HG02642 (cell line): Measurements from ENCODE around the gene WEE2.
"Not testable (repeated sequence)": the region's sequence is repeated elsewhere in the genome, so short reads cannot be mapped to it uniquely, and the experiment has no call there.

Experiments
- ATAC-seq: cut with Tn5 transposase; IDR thresholded peaks from one replicate; pipeline ENCODE4 v1.9.1; 2021; ENCODE audit warnings: mild to moderate bottlenecking; ENCODE audit not compliant: unreplicated experiment, poor library complexity

The WEE2 gene

DNA sequence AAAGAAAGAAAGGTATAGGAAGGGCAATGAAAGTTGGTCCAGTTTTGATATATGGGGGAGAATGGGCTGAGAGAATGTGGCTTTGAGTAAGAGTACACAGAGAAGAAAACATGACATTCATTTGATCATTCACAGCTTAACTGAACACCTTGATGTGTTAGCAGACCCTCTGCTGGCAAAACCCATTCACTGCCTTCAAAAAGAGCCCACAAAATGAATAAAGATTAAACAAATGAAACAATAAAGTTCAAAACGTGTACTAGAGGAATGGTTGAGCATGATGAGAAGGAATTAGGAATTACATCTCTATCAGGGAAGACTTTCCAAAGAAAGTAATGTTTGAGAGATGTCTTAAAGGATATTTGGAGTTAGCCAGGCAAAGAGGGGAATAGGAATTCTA lies 2.1 kb downstream of the WEE2 start:
- no peak for ATAC-seq

DNA sequence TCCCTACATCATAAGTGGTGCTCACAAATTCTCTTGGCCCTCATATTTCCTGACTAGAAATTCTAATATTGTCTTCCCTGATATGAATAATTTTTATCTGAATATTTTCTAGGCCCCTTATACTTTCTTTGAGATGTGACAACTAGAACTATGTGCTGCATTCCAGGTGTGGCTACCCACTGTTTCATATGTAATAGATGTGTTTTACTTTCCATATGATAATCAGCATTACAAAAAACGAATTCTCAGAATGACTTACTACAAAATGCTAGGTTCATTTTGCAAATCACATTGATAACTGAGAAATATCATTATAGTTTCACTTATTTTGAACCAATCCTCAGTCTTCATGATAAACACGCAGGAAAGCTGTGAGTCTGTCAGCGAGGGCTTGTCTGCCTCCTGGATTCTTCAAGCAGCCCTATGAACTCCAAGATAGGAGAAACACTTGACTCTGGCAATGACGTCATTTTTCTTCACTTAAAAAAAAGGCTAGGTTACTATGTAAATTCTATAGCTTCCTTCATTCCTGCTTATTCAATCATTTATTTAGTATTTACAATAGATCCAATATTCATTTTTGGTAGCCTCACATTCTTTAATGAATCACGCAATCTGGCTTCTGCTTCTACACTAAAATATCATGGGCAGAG lies 4.6 kb downstream of the WEE2 start:
- no peak for ATAC-seq

DNA sequence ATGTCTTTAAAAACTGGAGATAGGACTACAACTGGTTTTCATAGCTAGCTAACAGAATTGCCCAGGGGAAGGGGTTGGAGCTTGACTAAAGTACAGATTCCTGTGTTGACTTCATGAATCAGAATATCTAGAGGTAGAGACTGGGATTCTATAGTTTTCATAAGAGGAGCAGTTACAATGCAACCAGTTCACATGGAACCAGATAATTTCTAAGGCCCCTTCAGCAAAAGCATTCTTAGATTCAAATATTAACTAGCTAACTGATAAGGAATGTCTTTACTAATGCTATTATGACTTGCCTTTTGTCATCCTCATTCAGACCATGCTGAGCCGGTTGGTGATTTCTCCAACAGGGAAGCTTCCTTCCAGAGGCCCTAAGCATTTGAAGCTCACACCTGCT lies 5.7 kb downstream of the WEE2 start:
- ATAC-seq = no peak

DNA sequence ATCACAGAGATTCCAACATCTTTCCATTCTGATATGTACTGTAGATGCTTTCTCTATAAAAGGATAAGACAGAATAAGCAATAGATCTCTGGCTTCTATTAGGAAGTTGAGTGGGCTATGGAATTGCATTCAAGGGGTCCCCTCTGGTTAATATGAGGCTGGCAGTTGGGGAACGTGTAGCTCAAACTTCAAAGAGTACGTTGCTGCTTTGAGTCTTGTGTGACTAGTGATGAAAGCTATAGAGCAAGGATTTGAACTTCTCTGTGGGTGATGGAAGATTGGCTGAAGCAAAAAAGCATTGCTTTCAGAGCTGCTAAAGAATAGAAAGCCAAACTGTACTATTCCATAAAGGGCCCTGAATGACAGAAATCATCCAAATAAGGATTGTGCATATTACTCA lies 6.4 kb downstream of the WEE2 start:
- no peak for ATAC-seq

DNA sequence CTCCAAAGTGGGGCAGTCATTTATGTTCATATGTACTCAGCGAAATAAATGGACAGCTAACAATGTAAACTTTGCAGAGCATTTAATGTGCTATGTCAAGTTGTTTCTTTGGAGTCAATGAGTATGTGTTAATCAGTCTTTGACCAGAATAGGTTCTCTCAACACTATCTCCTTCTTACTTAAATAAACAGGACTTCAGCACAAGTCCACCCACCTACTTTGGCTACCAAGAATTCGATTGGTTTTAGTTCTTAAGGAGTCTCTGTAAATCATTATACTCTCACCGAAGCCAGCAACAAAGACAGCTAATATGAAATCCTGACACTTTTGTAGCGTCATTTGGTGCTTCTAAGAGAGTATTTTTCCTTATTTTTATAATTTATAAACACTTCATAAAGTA lies 6.9 kb downstream of the WEE2 start:
- no peak for ATAC-seq

DNA sequence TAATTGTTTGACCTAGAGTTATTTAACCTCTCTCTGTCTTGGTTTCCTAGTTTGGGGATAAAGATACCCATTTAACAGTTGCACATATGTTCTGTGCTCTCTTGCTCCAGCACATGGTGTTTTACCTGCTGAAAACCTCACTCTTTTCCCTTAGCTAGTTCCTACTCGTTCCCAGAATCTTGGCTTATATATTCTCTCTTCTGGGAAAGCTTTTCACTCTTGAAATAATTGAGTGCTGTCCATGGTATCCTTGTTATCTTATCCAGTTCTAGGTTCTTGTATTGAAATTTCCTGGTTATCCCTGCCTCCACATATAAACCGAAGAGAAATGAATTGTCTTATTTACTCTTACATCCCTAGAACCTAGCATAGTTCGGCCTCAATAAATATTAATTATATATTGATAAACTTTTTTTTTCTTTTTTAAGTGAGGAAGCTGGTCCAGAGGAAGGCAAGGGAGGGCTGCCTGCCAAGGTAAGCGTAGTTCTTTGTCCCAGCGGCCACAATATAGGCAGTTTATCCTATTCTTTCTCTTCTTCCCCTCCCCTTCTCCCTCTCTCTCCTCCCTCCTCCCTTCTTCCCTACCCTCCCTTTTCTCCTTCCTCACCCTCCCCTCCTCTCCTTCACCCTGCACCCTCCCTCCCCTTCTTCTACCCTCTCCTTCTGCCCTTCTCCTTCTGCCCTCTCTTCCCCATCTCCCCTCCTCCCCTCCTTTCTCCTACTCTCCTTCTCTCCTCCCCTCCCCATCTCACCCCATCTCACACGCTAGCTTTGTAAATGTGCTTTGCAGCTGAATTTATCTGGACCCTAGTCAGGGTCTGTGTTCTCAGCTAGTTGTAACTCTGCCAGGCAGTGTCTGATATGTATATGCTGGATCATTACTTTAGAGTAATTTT lies 7.9 kb downstream of the WEE2 start:
- no peak for ATAC-seq

DNA sequence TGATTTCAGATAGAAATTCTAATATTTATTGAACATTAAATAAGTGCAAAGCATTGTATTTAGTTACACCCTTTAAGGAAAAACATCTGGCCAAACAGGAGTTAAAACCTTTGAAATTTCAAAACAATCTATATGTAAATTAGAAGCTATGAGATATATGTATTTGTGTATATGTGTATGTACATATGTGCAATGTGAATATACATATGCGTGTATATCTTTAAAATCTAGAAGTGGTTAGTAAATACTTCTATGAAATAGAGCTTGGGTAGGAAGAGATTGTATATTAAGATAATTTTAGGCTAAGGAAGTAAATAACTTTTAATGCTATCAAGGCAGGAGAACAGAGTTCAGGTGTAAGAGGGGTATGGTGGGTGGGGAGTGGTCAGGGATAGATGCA lies 9.3 kb downstream of the WEE2 start:
- no peak for ATAC-seq

DNA sequence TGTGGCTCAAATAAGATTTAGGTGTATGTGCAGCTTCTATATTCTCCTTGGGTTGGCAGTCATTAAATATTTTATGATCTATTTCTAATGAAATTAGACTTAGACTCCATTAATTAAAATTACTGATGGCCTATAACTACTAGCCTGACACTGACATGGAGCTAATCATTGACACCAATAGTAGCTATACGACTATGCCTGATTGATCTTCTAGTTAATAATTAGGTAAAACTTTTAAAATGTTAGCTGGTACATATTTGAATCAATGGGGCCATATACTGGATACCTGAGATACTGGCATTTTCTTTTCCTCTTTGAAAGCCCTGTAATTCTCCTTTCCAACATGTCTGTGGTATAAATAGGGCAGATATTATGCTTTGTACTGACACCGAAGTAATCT lies 14.4 kb downstream of the WEE2 start:
- no peak for ATAC-seq

DNA sequence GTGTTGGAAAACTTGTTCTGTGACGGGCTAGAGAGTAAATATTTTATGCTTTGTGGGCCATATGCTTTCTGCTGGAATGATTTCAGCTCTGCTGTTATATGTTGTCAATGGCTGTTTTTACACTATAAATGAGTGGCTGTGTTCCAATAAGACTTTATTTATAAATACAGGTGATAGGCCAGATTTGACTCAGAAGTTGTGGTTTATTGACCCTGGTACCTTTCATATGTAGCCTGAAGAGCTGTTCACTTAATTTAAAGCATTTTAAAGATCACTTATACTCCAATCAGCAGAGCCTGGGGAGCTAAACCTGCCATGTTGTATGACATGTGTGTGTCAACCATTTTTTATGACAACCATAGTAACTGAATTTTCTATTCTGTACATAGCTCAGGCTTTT lies 20.9 kb downstream of the WEE2 start:
- no peak for ATAC-seq

DNA sequence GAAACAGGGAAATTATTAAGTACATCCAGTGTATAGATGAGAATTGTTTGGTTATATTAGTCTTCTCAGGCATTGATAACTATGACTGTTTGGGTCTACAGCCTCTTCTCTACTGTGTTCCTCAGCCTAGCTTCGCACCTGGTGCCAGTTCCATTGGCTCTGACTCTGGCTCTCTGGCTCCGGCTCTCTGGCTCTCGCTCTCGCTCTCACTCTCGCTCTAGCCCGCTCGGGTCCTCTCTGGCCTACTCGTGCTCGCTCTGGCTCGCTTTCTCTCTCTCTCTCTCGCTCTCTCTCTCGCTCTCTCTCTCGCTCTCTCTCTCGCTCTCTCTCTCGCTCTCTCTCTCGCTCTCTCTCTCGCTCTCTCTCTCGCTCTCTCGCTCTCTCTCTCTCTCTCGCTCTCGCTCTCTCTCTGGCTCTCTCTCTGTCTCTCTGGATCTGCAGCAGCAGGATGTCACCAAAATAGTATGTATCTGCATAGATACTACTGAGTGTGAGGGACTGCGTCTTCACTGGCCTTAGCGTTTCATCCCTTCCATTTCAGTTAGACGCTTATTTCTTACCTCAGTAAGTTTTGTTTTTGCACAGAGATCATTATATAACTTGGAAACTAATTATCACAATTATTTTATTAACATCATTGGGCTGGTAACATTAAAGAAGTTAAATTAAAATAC lies 23.5 kb downstream of the WEE2 start:
- ATAC-seq = no peak

DNA sequence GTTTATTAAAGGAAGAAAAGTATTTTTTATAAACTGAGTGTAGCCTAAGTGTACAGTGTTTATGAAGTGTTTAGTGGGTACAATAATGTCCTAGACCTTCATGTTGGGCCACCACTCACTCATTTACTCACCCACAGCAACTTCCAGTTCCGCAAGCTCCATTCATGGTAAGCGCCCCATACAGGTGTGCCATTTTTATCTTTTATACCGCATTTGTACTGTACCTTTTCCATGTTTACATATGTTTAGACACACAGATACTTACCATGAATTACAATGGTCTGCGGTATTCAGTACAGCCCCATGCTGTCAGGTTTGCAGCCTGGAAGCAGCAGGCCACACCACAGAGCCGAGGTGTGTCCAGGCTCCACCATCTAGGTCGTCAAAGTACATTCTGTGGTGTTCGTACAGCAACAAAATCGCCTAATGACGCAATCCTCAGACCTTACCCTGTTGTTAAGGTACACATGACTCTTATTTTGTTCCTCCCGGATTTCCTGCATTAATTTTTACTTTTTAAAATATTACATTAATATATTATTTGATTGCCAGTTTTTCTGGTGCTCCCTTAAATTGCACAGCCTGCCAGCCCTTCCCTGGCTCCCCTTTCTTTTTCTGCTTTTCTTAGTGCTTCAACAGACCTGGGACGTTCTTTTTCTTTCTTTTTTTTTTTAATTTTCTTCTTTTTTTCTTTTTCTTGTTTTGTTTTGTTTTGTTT lies 29.1 kb downstream of the WEE2 start:
- no peak for ATAC-seq

DNA sequence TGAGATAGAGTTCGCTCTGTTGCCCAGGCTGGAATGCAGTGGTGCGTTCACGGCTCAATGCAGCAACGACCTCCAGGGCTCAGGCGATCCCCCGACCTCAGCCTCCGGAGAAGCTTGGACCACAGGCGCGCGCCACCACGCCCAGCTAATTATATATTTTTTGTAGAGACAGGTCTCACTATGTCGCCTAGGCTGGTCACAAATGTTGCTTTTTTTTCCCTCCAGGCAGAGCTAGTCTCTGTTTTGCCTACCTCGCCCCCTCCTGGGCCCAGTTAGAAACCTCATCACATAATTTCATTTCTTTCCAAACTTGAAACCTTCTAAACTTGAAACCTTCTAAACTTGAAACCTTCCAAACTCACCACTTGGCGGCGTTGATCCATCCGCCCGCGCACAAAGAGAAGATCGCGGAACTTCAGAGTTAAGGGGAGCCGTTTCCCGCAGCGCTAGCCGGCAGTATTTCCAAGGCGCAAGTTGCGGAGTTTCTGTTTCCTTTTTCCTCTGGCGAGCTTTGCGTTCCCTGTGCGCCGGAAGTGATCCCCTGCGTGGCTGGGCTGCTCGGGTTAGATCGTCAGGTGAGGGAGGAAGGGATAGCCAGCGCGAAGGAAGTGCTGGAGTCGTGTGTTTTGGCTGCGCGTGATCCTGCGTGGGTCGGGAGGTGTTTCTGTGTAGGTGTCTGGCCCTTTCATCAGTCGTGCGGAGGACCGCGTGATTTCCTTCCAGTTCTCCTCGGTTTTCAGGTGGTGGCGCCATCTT lies 29.9 kb downstream of the WEE2 start, which contains the start of gene SSBP1:
Gene SSBP1 (plus strand): TSS at position 523 of the 756 bp plus-strand sequence. CDS start 809 bp downstream, outside the sequence.
- ATAC-seq = peak; percentile 94

DNA sequence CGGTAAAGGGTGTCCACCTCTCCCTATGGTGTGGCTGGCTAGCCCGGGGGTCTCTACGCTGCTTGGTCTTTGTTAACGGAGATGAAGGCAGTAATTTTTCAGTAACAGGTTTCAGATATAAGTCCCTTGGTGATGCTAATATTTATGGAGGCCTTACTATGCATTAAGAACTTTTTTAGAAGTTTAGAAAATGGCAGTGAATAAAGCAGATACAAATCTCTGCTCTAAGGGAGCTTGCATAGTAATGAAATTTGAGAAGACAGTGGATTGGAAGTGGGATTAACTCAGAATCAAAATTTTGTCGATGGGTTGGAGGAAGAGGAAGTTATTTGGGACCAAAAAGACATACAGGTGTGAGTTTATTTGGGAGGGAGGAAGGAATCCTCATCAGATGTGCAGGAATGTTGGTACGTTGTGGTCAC lies 30.4 kb downstream of the WEE2 start:
- no peak for ATAC-seq

DNA sequence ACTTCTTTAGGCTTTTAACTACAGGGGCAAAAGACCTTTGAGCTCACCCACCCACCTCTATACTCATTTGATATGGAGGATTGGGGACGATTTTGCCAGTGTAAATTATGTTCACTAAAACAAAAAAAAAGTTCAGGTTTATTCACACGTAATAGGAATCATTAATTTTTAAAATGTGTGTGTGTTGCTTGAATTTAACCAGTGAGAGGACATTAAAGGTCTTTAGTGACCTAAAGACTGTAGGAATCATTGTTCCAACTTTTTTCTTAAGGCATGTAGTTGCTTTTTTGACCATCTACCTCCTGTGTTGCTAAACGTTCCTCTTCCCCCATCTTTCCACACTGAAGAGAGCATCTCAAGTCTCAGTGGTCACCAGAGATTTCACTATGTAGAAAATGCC lies 31.1 kb downstream of the WEE2 start:
- ATAC-seq = no peak

DNA sequence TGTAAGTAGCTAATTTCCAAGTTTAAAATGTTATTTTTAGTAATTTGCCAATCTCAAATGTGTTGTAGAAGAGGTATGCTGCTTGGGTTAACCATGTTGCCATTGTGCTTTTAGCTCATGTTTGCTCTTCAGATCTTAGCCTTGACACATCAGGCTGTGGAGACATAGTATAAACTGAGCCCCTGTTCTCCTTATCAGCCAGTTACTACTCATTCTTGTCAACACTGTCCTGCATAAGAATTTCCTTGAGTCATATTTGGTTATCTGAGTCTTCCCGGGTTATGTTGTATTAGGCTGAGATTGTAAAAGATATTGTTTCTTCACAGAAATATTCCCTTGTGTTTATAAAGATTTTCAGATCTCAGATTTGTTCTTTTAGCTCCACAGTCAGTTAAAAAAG lies 34.1 kb downstream of the WEE2 start:
- ATAC-seq = no peak

DNA sequence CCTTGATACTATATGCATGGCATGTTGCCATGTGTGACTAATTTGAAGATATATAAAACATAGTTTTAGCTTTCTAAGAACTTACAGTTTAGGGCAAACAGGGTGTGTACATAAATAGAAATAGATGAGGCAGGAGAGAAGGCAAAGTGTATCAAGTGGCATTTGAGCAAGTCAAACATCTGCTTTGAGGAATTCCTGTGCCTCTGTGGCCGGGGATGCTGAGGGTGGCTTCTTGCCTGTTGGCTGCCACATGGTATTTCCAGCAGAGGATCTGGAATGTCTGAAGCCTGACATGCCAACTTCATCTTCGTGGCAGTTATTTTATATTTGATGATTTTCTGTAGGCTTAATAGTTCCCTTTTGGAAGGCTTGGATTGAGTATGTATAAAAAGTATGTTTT lies 36.0 kb downstream of the WEE2 start:
- ATAC-seq = no peak

DNA sequence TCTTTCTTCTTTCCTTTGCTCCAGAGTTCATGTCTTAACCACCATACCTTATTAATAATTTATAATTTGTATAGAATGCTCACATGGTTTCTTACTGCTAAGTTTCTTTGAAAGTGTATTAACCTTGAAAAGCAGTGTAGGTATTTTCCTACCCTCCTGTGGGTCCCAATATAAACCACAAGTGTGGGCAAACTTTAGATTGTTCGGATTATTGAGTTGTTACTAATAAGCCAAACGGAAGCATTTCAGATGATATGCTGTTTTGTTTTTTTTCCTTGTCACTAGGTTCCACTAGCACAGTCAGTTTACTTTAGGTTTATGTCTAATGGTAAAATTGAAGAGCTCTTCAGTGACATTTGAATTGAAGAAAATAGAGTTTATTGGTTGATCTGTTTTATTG lies 40.2 kb downstream of the WEE2 start:
- ATAC-seq = no peak

DNA sequence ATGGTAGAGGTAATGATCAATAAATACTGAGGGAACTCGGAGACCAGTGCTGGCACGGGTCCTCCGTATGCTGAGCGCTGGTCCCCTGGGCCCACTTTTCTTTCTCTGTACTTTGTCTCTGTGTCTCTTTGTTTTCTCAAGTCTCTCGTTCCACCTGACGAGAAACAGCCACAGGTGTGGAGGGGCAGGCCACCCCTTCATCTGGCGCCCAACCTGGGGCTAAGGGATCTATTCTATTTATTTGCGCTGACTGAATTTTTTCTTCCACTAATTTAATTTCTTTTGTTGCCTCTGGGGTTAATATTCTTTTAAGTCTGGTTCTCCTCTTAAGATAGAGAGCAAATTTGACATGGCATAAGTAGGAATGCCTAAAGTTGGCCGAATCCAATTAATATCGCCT lies 43.8 kb downstream of the WEE2 start:
- ATAC-seq = not testable (repeated sequence)

DNA sequence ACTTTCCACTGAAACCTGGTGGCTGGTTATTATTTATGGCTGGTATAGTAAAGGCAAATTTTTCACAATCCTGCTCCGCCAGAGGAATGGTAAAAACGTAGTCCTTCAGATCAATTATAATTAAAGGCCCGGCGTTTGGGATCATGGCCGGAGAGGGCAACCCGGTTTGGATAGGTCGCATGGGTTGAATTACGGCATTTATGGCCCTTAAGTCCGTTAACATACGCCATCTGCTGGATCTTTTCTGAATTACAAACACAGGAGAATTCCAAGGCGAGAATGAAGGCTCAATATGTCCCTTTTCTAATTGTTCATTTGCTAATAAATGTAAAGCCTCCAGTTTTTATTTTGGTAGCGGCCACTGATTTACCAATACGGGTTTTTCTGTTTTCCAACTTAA lies 44.5 kb downstream of the WEE2 start:
- no peak for ATAC-seq

DNA sequence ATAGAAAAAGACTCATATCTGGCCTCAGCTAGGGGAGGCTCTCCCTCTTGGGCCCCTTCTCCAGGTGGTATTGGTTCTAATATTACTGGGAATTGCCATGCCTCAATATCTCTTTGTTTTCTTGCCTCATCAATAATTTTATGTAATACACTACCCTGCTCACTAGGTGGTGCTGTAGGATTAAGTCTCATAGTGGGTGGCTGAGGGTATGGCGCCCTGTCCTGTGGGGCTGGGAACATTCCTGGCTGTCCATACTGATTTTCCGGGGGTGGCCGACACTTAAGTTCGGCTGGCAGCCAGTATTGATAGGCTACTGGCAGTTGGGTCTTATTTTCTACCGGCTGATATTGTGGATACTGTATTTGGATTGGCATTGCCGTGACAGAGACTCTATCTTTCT lies 46.8 kb downstream of the WEE2 start:
- ATAC-seq = no peak
